NCI-H748 (cell line): ENCODE measurements around the gene C19orf67.
A peak's percentile ranks its signal among the peaks of the same experiment; 100 is the strongest.

Source experiments
- DNase-seq: peaks from one replicate; lab custom pipeline; 2025; ENCODE audit not compliant: unreplicated experiment; lab: John Stamatoyannopoulos, UW

Gene C19orf67

DNA sequence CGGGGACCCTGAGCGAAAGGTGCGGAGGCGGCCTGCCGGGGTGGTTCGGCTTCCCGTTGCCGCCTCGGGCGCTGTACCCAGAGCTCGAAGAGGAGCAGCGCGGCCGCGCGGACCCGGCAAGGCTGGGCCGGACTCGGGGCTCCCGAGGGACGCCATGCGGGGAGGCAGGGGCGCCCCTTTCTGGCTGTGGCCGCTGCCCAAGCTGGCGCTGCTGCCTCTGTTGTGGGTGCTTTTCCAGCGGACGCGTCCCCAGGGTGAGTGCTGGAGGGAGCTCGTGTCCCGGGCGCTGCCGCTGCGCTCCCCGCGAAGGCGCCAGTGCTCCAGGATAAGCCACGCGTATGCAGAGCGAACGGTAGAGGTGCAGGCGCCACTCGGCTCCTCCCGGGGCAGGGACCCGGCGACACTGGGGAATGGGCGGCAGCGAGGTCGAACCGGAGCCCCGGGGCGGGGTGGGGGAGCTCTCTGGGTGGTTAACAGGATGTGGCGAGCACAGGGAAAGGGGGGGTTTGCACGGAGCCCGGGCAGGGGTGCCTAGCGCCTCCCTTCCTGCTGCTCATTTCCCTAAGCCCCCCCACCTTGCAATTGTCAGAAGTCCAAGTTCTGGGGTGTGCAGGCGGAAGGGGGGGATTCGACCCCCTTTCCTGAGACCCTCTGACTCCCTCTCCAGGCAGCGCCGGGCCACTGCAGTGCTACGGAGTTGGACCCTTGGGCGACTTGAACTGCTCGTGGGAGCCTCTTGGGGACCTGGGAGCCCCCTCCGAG lies 53.7 kb downstream of the C19orf67 start, which contains the start of gene IL27RA:
Gene IL27RA, plus strand, starts transcription at position 44 of the 762 bp plus-strand sequence. Its CDS starts 111 bp downstream, at position 155.
- DNase-seq, result peak; percentile 61
